NCI-H187 treated with DMSO at 0.1 percent for 48 hours (cell line): ENCODE results near the gene GFRA1.

Experiments
- DNase-seq: peaks from one replicate; lab custom pipeline; 2025; lab: John Stamatoyannopoulos, UW

GFRA1 gene

DNA sequence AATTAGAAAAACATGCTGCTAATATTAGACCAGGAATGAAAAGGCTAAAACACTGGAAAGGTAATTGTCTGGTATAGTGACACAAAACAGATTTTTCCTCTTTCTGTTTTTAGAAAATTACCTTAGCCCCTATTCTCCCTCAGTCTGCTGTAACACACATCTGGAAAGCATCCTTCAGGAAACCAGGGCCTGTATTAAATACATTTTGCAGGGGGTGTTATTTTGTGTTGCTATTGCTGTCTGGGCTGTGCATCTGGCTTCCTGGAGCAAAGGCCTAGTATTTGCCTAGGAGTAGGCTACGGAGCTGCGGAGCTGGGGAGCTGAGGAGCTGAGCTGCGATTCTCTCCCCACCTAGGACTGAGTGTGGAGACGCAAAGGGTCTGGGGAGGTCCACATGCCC is 169.3 kb downstream of the GFRA1 start:
- no peak for DNase-seq

DNA sequence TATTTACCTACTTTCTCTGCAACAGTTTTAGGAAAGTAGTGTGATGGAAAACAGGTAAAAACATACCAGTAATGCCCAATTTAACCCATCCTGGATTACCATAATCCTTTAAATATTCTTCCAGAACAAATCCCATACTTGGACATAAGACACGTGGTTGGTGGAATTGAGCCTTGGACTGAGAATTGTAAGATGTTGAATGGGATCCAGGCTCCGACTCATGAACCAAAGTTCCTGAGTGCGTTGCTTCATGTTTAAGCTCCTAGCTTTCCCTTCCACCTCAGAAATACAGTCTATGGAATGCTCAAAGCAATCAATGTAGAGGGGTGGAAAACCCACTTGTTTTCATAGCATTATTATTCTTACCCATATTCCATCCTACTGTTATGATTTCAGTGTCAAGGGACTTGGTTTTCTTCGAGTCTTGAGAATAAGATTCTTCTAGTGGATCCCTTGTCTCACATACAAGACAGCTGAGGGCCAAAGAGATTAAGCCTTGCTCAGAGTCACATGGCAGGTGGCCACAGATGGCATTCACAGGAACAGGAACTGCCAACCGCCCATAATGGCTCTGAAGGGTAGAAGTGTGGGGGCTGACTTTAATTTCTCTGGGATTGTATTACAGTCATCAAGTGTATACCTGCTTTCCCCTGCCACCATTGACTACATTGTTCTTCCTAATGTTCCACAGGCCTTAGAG is 171.2 kb downstream of the GFRA1 start:
- no peak for DNase-seq

DNA sequence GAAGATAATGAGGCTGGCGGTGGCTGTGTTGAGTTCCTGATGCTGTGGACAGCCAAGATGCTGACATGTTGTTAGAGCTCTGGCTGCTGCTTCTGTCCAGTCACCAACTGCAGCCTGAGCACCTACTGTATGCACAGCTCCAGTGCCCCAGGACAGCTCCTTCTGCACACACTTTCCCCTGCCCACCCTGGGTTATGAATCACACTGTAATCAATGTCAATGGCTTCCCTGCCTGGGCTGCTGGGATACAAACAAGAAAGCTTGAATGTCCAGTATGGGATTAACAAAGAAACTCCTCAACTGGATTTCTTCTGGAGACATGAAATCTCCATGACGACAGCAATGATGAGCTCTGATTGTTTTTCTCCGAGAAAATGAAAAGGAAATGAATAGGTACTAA is 172.0 kb downstream of the GFRA1 start:
- no peak for DNase-seq

DNA sequence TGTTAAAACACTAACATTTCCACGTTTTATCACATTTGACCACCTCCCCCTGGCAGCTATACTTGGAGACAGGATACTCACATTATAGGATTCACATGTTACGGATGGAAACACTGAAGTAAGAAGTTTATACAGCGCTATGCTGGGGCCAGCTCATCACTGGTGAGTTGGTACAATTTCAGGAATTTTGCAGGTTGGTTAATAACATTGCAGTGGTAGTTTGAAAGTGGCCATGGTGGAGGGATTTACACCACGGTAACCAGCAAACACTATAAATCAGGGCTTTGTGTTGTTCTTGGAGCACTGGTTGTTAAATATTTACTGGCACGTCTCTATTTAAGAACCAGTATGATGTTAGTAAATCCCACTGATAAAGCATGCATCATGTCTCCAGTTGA is 174.0 kb downstream of the GFRA1 start:
- DNase-seq: no peak

DNA sequence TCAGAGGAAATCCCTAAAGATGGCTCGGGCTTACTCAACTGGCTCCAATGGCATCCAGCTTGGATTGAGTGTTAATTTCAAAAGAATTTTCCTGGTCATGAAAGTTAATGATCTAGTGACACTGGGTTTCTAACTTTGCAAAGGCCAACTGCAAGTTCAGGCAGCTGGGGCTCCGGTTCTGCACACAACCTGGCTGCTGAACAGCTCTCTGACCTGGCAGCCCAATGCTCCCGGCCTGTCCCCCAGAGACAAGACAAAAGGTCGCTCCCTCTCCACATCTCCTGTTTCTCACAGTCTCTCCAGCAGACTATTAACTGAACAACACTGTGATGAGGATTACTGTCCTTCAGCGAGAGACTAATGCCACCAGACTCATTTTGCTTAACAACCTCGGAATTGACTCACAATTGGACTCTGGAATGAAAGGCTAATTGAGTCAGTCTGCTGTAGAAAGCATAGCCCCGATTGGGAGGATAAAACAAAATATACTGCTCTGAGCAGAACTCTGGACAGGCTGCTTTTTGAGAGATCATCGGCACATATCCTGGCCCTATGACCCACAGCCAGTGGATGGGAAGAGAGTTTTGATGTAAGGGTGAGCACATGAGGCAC is 174.5 kb downstream of the GFRA1 start:
- no peak for DNase-seq

DNA sequence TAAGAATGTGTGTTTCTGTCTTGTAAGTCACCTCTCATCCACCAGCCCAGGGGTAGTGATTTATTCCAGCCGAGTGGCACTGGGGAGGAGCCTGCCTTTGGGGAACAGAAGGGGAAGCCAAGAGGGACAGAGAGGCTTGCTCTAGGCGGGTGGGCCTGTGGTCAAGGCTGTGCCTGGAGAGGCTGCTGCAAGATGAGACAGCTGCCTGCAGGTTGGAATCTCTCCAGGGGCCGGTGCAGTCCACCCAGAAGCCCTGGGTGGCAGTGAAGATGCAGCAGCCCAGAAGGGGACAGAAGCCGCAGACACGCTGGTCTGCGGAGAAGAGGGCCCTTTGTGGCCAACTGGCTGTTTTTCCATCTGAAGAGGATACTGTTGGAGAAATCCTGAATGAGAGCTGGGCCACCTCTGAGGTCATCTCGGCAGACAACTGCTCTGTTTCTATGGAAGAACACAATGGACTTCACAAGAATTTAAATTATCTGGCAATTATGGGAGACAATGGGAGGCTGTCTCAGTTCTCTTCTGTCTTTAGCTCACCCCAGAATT is 175.7 kb downstream of the GFRA1 start:
- no peak for DNase-seq

DNA sequence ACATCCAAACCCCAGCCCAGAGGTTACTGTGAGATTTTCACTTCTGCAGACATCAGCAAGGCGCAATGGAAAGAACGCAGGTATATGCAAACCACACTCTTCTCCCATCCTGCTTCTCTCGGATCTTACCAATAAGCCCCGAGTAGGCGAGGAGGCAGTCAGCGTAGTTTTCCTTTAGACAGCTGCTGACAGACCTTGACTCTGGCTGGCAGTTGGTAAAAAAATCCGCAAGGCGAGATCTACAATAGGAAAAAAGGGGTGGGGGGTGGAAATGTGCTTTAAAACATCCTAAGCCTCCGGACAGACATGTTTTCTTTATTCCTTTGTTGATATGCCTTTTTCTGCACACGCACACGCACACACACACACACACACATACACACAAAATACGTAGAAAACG is 176.5 kb downstream of the GFRA1 start:
- no peak for DNase-seq

DNA sequence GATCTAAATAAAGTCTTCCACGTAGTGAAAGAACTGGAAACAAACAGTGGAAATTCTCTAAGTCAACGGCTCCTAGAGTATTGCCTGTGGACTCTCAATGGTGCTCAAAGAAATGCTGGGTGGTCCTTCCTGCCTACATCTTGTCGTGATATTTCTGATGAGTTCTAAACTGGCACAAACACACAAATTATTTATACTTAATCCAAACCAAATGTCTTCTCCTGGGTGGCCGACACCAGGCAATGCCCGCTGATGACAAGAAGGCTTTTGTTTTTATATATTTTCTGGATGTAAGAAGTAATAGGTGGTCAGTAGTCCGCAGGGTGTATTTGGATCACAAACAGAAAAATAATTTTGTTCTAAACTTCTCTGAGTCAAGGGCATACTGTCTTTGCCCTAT is 178.7 kb downstream of the GFRA1 start:
- DNase-seq: no peak

DNA sequence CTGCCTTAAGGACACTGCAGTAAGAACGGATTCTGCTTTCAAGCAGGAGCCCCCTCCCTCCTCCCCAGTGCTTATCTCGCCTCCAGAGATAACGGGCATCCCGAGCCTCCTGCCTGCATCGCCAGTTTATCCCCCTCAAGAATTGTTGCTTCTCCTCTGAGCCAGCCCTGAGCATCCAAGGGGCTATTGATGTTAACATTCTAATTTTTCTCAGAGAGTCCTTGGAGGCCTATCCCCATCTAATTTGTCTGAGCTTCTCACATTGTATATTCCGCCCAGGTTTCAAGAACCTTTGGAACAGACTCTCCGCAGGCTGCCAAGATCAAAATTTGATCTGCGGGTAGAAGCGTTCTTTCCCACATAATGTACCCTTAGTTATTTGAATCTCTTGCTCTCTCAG is 180.0 kb downstream of the GFRA1 start:
- DNase-seq: no peak

DNA sequence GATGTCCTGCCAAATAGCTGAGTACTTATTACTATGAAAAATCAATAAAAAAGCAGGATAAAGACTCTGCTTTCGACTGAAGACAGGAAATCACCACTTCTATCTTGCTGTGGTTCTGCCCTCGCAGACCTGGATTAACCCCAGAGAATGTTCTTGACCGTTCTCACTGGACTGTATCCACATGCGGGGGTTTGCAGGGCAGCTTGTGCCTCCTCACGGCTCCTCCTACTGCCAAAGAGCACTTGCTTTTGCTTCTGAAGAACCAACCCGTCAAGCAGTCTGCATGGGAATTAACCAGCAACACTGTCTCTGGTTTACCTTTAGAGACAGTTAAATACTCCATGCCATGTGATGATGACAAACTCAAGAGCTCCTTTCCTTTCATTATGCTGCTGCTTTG is 184.0 kb downstream of the GFRA1 start:
- no peak for DNase-seq

DNA sequence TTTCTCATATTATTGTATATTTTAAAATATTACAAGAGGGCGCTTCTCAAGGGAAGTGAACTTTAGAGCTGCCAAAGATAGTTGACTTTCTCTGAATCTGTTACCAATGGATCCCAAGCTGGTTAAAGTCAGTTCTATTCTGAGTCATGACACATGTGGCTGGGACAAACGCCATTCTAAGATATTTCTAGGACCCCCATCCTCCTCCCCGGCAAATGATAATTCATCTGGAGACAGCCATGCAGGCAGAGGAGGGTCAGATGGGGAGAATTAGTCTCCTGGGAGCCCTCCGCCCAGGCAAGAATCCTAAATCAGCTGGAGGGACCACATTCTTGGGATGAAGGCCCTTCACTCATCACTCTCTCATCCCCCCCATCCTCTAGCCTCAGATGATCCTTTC is 187.7 kb downstream of the GFRA1 start:
- DNase-seq: no peak

DNA sequence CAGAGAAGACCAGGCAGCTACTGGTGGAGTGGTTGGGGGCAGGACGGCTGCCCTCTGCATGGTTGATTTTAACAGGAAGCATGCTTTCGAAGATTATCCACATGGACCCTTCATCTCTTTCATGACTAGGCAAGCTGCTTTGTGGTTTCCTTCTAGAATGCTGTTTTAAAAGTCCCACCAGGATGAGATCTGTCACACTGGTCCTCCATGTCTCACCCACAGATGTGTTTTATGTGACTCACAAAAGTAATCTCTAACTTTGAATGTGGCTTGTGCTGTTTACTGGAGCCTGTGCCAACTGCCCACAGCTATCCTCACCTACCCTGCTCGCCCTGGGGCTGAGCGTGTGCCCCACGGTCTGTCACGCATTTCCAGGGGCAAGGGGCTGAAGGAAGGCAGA is 188.8 kb downstream of the GFRA1 start:
- no peak for DNase-seq

DNA sequence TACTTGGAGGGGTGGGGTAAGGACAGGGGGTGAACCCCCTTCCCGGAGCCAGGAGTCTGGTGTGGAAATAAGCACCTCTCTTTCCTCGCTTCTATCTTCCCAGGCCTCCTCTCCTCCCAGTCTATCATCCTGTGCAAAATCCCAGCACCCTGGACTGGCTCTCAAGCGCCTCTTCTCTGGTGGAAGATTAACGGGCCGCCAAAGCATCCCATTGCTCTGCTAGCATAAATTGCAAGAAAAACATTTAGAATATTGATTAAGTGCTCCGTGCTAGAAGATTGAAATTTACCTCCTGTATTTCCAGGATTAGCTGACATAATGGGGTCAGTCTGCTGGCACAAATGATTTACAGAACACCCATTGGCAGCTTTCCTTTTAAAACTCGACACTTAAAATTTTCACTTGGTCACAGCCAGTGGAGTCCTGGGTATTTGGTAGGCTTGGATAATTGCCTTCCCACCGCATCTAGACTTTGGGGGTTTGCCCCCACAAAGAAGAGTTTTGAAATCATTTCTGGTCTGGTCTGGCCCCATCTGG is 189.7 kb downstream of the GFRA1 start:
- DNase-seq: no peak

DNA sequence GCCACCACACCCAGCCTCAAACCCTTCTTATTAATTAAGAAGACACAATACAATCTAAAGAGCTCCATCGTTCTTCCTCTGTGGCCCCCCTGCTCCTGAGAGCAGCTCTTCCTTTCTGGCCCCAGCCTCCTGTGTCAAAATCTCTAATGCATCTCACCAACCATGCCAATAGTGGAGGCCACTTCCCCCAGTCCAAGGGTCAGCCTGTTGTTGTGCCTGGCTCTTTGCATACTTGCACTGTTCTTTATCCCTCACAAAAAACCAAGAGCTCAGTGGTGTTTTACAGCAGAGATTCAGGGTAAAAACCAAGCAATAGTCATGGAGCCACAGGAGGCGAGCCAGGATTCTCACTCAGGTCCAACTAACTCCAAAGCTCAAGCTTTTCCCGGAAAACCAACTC is 190.2 kb downstream of the GFRA1 start:
- no peak for DNase-seq

DNA sequence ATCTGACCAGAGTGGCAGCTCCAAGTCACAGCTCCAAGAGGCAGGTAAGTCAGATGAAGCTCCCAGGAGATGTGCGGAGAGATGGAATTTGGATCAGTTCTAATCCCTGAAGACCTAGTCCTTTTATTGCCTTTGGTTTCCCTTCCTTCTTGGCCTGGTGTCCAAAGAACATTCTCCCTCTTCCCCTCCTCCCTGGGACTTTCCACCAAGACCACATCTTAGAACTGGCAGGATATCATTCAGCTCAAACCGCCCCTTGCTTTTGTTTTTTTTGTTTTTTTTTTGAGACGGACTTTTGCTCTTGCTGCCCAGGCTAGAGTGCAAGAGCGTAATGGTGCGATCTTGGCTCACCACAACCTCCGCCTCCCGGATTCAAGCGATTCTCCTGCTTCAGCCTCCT is 190.8 kb downstream of the GFRA1 start:
- no peak for DNase-seq

DNA sequence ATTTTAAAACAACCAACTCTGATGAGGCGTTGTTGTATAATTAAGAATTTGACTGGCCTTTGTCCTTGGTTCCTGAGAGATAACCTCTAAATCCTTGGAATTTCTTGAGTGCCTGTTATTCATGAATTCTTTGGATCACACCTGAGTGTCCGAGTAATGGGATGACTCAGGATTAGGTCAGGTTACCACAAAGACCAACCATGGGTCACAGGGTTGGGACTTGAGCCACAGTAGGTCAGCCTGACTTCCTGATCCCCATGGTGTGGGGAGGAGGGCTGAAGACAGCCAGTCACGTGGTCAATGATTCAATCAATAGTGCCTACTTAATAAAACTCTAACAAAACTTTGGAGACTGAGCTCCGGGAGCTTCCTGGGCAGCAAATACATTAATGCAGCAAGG is 192.5 kb downstream of the GFRA1 start:
- no peak for DNase-seq

DNA sequence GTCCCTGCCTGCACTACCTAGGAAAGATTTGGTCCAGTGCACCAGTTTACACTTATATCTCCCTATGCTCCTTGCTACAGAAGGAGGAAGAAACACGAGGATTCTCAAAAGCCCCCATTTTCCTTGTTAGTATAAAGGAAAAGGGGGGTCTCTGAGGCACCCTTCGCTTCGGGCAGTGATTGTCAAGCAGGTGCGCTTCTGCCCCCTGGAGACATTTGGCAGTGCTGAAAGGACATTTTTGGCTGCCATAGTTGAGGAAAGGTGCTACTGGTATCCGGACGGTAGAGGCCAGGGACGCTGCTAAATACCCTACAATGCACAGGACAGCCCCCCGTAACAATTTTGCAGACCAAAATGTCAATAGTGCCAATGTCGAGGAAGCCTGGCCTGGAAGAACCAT is 193.7 kb downstream of the GFRA1 start:
- DNase-seq: no peak

DNA sequence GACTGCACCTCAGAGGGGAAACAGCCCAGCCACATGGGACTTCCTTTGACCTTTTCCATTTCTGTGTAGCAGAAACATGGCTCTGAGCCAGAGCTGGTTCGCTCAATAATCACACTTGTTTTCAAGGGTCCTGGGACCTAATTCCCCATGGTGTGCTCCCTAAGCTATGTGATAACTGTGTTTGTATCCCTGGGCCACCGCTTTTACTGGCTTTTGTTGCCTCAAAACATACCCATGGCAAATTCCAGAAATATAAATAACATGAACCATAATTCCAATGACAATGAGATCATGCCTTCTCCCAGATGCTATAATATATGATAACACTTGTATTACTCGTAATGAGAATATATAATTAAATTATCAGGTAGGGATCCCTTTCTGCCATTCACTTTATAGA is 196.4 kb downstream of the GFRA1 start:
- no peak for DNase-seq

DNA sequence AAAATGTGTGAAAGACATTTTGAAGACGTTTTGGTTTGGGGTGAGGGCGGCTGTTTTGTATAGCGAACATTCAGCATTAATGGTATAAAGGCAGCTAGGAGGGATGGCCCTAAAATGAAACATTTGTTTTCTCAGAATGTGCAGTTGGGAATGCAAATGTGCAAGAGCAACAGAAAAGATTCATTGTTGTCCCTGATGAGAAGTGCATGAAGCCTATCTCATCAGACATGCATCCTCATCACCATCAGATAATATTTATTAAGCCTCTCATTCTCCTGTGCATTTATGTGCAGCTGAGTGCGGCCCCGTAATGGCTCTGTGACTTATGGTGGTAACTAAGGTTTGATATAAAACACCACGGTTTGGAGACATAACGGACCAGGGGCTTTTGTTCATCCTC is 199.5 kb downstream of the GFRA1 start:
- no peak for DNase-seq

DNA sequence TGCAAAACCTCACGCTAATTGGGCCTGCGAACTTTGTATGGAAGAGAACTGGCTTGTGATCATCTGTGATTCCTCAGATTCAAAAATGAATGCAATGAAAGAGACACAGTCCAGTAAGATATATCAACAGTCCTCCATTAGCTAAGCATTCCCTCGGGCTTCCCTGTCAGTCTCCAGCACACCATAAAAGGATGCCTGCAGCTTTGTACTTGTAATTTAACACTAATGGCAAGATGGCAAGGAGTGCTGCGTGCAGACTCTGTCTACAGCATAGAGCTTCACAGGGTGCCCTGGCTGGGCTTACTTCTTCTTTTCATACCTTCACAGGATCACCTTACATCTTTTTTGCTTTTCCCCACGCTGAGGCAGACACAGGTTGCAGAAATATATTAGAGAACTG is 200.0 kb downstream of the GFRA1 start:
- peak; percentile 69 for DNase-seq

DNA sequence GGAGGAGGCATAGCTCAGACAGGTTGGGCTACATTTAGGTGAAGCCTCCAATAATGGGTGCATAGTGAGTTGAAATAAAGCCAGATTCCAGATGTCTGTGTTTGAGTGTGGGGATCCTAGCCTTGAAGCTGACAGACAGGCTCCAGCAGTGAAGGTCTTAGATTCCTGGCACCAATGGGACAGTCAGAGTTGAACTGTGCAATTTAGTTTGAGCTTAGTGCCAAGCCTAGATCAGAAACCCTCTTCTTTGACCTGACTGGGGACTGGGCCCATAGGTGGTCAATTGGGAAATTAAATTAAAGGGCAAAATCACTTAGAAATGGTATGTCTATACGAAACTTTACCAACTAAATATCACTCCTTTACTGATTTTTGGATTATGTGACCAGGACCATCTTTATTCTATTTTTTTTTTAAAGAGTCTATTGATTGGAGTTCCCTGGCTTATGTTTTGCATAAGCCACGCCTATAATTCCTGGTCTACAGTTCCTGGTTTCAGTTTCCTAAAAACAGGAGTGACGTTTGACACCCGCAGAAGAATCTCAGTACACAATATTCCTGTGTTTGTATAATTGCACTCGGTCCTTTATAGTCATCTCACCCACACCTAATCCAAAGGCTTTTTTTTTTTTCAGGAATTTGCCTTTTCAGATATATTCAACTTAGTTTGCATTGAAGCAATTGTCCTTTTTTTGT is 201.4 kb downstream of the GFRA1 start:
- DNase-seq: no peak

DNA sequence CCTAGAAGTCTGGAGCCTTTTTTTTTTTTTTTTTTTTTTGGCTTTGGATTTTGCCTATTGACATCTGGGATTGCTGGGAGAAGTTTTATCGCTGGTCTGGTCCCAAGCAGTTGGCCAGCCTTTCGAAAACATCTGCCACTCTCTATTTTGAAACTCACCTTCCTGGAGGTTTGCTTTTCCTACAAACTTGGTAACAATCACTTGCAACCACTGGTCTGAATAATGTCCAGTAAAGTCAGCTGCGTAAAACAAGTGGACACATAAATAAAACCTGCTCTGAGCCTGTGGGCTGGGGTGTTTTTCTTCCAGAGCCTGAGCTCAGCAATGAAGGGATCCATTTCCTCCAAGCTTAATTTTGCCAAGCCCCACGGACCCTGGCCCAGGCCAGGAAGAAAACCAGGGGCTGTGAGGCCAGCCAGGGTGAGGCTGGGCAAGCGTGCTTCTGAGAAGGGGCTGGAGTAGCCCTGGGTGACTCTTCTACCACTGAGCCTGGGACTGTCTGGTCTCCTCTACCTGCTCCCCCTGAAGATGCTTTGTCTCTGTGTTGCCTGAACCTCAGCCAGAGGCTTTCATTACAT is 202.2 kb downstream of the GFRA1 start:
- no peak for DNase-seq

DNA sequence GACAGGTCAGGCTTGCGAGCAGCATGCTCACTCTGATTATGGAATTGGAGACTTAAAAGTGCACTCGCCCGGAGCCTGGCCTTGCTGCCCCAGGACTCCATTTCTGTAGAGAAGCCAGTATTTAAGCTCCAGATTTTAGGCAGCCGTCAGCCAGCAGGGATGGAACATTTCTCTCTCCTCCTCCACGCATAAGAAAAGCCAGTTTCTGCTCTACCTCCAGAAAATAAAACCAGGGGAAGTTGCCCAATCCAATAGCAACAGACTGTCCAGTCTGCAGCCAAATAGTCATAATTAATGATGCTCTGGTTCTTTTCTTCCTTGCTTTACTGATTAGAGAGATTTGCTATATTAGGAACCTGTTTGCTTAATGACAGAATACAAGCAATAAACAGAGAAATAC is 203.2 kb downstream of the GFRA1 start:
- no peak for DNase-seq
